HFF-Myc (cell line): Measurements from ENCODE around the gene C10orf95.

Experiments used
- DNase-seq: peaks from one replicate; pipeline ENCODE4 v3.0.0-alpha.2; 2011; ENCODE audit warnings: low read depth; ENCODE audit errors: extremely low read depth
- H3K4me3 ChIP-seq: replicated peaks from 2 replicates; pipeline ENCODE4 v1.5.1; 2011; ENCODE audit warnings: low read depth, mild to moderate bottlenecking, control low read depth, low read length
- CTCF ChIP-seq: IDR thresholded peaks from 2 replicates; pipeline ENCODE4 v1.5.1; 2012; ENCODE audit warnings: mild to moderate bottlenecking, low read depth, low read length, control low read depth; ENCODE audit errors: missing control alignments

C10orf95 gene

GRCh38 chr10:102449321-102450123, 1.8 kb downstream of the C10orf95 start:
- no peak for TF ChIP-seq CTCF
- DNase-seq: no peak
- peak overlapping the region; percentile 86 for H3K4me3 ChIP-seq

- H3K4me3 ChIP-seq: no peak overlapping the region
- no peak for TF ChIP-seq CTCF
- DNase-seq: no peak
Observed at GRCh38 chr10:102444851-102445250, 6.5 kb downstream of the C10orf95 start.

GRCh38 chr10:102438374-102438773, 13.0 kb downstream of the C10orf95 start:
- TF ChIP-seq CTCF: no peak
- H3K4me3 ChIP-seq: no peak overlapping the region
- DNase-seq: no peak

- no peak for TF ChIP-seq CTCF
- H3K4me3 ChIP-seq: no peak overlapping the region
- DNase-seq: no peak
Observed at GRCh38 chr10:102437515-102437914, 13.8 kb downstream of the C10orf95 start.

GRCh38 chr10:102436312-102436711, 15.0 kb downstream of the C10orf95 start:
- peak overlapping the region; percentile 39 for H3K4me3 ChIP-seq
- no peak for TF ChIP-seq CTCF
- DNase-seq: no peak

- no peak for DNase-seq
- no peak for TF ChIP-seq CTCF
- peak overlapping the region; percentile 39 for H3K4me3 ChIP-seq
Observed at GRCh38 chr10:102435529-102436233, 15.7 kb downstream of the C10orf95 start.
